Fibroblast of villous mesenchyme (primary cell): ENCODE measurements around the gene PTPRN2. TPM values are rescaled to one million over a fixed set of nuclear protein-coding genes. Genes with fewer than 3 reads are reported as not detected.
A peak's percentile ranks its signal among the peaks of the same experiment; 100 is the strongest.
"Not testable (repeated sequence)": the region's sequence is repeated elsewhere in the genome, so short reads cannot be mapped to it uniquely, and the experiment has no call there.

Source experiments
- DNase-seq: peaks from one replicate; pipeline ENCODE4 v3.0.0-alpha.2; 2010; ENCODE audit warnings: low read depth
- H3K4me3 ChIP-seq: 2 replicates; pipeline ENCODE4 v1.5.1; 2011; ENCODE audit warnings: low read depth, mild to moderate bottlenecking, low read length
- CTCF ChIP-seq: IDR thresholded peaks from 2 replicates; pipeline ENCODE4 v1.5.1; 2012; ENCODE audit warnings: low read depth, mild to moderate bottlenecking, low read length; ENCODE audit not compliant: insufficient read depth
- small RNA-seq: library from RNA; depleted of rRNA; stranded (forward); fragments of <200 nt; gene quantifications from one replicate; pipeline ENCODE3, GENCODE V24; 2012
- total RNA-seq: library from RNA; depleted of rRNA; stranded (reverse); fragments of >200 nt; gene quantifications from 2 replicates; pipeline ENCODE4 v1.2.3, GENCODE V29; 2012

The PTPRN2 gene
- total RNA-seq, 1 donor, result not detected

DNA sequence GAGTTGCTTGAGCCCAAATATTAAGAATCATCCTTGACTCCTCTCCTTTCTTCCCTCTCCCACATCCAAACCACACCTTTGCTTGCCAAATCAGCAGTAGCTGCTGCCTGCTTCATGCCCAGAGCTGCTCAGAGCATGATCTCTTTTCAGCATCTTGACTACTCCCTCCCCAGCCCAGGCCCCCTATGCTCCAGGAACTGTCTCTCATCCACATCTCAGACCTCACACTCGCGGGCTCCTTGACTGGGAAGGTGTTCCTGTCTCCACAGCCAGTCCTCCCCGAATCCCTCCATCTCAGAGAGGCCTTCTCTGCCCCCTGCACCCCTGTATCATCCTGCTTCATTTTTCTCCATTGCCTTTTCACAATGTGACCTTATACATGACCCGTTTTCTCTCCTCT is 1093.8 kb downstream of the PTPRN2 start:
- TF ChIP-seq CTCF, result no peak
- DNase-seq, result no peak
- H3K4me3 ChIP-seq, result no peak overlapping the region

GRCh38 chr7:157493017-157493416 is 1094.6 kb downstream of the PTPRN2 start:
- DNase-seq, result no peak
- TF ChIP-seq CTCF, result no peak
- no peak overlapping the region for H3K4me3 ChIP-seq

DNA sequence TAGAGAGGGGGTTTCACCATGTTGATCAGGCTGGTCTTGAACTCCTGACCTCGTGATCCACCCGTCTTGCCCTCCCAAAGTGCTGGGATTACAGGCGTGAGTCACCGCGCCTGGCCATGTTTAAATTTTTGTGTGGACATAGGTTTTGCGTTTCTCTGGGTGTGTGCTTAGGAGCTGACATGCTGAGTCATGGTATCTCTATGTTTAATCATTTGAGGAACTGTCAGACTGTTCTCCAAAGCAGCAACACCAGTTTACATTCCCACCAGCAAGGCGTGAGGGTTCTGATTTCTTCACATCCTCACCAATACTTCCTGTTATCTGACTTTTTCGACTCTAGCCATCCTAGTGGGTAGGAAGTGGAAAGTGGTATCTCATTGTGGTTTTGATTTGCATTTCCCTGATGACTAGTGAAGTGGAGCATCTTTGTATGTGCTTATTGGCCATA is 1097.1 kb downstream of the PTPRN2 start:
- DNase-seq, result peak; percentile 73
- no peak for TF ChIP-seq CTCF
- H3K4me3 ChIP-seq, result no peak overlapping the region

DNA sequence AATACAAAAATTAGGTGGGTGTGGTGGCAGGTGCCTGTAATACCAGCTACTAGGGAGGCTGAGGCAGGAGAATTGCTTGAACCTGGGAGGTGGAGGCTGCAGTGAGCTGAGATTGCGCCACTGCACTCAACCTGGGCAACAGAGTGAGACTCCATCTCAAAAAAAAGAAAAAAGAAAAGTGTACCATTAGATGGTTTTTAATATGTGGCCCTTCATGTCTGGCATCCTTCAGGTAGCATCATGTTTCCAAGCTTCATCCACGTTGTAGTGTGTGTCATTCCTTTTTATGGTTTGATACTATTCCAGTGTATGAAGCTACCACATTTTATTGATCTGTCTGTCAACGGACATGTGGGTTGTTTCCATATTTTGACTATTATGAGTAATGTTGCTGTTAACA is 1097.8 kb downstream of the PTPRN2 start:
- not testable (repeated sequence) for DNase-seq, H3K4me3 ChIP-seq

Small RNAs within 50 kb of the gene (small RNA-seq; reads per million reads assigned to genes)
- not detected for gene MIR153-2
- not detected for gene MIR5707
- gene MIR595, result not detected
- gene THAP5P1, result not detected

Other genes starting within 250 kb of the PTPRN2 start
- 16.4 and 17.7 TPM in 2 replicates for gene NCAPG2, start 117.0 kb upstream of the PTPRN2 start, total RNA-seq
- gene ESYT2, start 241.7 kb upstream of the PTPRN2 start, total RNA-seq, result 66.7 and 75.1 TPM in 2 replicates